ENCODE measurements around the gene SLC4A4.

Gene SLC4A4

DNA sequence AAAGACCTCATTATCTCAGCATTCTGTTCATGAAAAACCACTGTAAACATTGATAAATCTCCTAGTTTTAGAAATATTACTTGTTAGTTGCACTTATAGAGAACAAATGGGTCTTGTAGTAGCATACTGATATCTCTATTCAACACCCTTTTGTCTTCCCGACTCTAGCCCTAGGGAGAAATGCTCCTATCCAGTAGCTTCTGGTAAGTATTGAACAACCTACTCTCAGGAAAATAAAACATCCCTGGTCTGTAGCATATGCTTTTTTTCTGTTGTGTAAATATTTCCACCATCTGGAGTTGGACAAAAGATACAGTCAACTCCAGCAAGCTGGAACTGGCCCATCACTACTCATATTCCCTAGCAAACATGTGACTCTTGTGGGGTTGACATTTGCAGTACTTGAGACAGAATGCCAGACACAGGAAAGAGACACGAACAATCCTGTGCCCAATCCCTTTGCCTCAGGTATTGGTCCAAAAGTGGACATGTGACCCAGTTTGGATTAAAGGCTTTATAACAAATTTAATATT, 256.8 kb downstream of the SLC4A4 start:
- Mint-ChIP-seq H3K27ac (no peak overlapping the region), H3K36me3 (no peaks in the 10 kb centered on the region), H3K4me1 (no peaks in the 10 kb centered on the region), H3K4me3 (no peak overlapping the region), H3K9me3 (no peaks in the 10 kb centered on the region)
- no peak for ATAC-seq
- no peak for DNase-seq (ENCODE audit: low spot score in 2 of 2)

DNA sequence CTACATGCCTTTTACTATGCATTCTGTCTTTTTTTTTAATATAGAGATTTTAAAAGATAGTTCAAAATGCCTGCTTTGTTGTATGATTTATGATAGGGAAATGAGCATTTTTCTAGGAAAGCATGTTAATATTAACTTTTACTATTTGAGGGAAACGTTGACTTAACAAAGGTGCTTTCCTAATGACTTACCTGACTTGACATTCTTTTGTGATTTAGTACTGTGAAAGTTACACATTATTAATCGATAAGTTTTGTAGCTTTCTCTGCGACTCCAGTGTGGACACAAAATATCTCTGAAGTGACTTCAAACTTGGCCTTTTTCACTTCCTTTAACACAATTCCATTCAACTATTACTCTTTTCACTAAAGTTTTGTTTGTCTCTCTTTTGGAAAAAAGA, 260.8 kb downstream of the SLC4A4 start:
- Mint-ChIP-seq H3K9me3 (no peaks in the 10 kb centered on the region), H3K4me3 (no peak overlapping the region), H3K36me3 (no peaks in the 10 kb centered on the region), H3K4me1 (no peaks in the 10 kb centered on the region), H3K27ac (no peak overlapping the region)
- no peak for DNase-seq (ENCODE audit: low spot score in 2 of 2)
- ATAC-seq, result no peak

GRCh38 chr4:71602289-71602900, 263.6 kb downstream of the SLC4A4 start:
- Mint-ChIP-seq H3K4me1 (no peaks in the 10 kb centered on the region), H3K4me3 (no peak overlapping the region), H3K9me3 (peaks cover 1% of the 10 kb centered on the region), H3K27ac (no peak overlapping the region), H3K36me3 (no peaks in the 10 kb centered on the region)
- DNase-seq (ENCODE audit: low spot score in 2 of 2) (no peak), ATAC-seq (no peak)

- Mint-ChIP-seq H3K27ac (no peak overlapping the region), H3K9me3 (peaks cover 4% of the 10 kb centered on the region), H3K4me1 (no peaks in the 10 kb centered on the region), H3K4me3 (no peak overlapping the region), H3K36me3 (no peaks in the 10 kb centered on the region)
- DNase-seq (ENCODE audit: low spot score in 2 of 2) (no peak), ATAC-seq (no peak)
Measured at GRCh38 chr4:71604785-71605184, 266.0 kb downstream of the SLC4A4 start.

DNA sequence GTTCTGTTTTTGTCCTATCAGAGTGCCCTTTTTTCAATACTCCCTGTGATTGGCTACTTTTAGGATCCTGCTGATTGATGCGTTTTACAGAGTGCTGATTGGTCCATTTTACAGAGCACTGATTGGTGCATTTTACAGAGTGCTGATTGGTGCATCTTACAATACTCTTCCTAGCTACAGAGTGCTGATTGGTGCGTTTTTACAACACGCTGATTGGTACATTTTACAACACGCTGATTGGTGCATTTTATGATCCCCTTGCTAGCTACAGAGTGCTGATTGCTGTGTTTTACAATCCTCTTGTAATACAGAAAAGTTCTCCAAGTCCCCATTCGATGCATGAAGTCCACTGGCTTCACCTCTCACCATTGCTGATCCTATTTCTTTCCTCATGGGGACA, 268.3 kb downstream of the SLC4A4 start:
- DNase-seq (ENCODE audit: low spot score in 2 of 2), result no peak
- Mint-ChIP-seq H3K4me3 (no peak overlapping the region), H3K27ac (no peak overlapping the region), H3K36me3 (no peaks in the 10 kb centered on the region), H3K4me1 (no peaks in the 10 kb centered on the region), H3K9me3 (peaks cover 4% of the 10 kb centered on the region)
- no peak for ATAC-seq

DNA sequence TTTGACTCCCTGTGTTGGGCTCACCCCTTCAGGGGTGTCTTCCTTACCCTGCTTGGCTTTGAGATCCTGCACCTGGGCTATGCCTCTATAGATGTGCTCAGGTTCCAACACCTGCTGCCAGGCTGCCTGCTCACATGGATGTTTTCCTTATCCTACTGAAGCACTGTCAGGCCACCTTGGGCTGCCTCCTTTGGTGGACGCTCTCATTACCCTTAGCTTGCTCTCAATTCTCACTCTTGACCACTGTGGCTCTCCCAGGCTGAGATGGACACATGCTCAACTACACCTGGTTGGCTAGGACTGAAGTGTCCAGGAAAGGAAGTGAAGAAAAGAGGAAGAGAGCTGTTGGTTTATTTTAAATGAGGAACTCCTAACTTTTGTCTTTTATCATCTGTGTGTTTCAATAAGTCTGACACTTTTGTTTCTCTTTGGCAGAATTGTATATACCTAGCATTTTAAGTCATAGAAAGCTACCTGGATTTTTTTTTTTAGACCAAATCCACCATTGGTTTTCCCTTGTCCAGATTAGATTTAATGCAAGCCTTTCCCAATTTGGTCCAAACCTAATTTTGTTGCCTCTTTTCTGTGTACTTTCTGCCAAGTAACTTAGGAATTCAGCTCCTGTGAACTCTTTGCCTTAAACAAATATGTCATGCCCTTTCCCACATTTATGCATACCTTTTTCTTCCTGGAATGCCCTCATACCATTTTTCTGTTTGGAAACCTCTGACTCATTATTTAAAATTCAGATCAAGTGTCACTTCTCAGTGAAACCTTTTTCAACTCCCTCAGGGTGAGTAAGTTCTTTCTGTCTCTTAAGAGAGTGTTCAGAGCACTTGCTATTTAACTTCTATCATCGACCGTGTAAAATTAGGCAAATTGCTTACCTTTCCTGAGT, 269.2 kb downstream of the SLC4A4 start:
- no peak overlapping the region for H3K4me3 Mint-ChIP-seq
- peaks cover 4% of the 10 kb centered on the region for H3K9me3 Mint-ChIP-seq
- no peaks in the 10 kb centered on the region for H3K4me1 Mint-ChIP-seq
- DNase-seq (ENCODE audit: low spot score in 2 of 2) (no peak), ATAC-seq (no peak)
- H3K36me3 Mint-ChIP-seq, result no peaks in the 10 kb centered on the region
- H3K27ac Mint-ChIP-seq, result no peak overlapping the region

DNA sequence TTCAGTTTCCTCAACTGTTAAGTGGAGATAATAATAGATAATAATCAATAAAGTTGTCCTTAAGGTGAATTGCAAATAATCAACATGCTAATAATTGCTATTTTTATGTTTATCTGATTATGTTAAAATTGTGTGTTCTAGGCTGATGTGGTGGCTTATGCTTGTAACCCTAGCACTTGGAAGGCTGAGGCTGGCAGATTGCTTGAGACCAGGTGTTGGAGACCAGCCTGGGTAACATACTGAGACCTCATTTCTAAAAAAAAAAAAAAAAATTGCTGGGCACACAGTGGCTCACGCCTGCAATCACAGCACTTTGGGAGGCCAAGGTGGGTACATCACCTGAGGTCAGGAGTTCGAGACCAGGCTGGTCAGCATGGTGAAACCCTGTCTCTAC, 269.9 kb downstream of the SLC4A4 start:
- Mint-ChIP-seq H3K9me3 (peaks cover 4% of the 10 kb centered on the region), H3K36me3 (no peaks in the 10 kb centered on the region), H3K27ac (no peak overlapping the region), H3K4me1 (no peaks in the 10 kb centered on the region), H3K4me3 (no peak overlapping the region)
- DNase-seq (ENCODE audit: low spot score in 2 of 2), result no peak
- no peak for ATAC-seq

DNA sequence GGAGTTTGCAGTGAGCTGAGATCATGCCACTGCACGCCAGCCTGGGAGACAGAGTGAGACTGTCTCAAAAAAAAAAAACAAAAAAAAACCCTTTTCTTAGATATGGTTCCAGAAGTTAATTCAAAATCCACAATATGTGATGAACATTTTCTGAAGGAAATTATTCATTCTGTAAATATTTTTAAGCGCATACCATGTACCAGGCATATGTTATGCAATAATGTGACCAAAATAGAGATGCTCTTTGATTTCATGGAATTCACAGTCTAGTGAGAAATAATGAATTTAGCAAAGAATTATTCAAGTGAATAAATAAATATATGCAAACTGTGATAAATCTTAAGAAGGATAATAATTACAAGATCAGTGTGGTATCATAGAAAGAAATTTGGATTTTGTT, 270.3 kb downstream of the SLC4A4 start:
- Mint-ChIP-seq H3K36me3 (no peaks in the 10 kb centered on the region), H3K4me1 (no peaks in the 10 kb centered on the region), H3K9me3 (peaks cover 4% of the 10 kb centered on the region), H3K4me3 (no peak overlapping the region), H3K27ac (no peak overlapping the region)
- no peak for DNase-seq (ENCODE audit: low spot score in 2 of 2)
- ATAC-seq, result no peak

DNA sequence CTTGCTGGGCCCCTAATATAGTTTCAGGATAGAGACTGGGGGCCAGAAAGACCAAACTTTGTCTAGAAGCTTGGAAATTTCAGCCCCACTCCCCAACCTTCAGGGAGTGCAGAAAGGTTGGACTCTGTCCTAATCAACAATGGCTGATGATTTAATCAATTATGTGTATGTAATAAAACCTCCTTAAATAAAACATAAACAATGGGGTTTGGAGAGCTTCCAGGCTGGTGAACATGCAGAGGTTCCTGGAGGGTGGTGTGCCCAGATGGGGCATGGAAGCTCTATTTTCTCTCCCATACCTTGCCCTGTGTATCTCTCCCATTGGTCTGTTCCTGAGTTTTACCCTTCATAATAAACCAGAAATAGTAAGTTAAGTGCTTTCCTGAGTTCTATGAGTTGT, 270.8 kb downstream of the SLC4A4 start:
- no peaks in the 10 kb centered on the region for H3K4me1 Mint-ChIP-seq
- no peaks in the 10 kb centered on the region for H3K36me3 Mint-ChIP-seq
- DNase-seq (ENCODE audit: low spot score in 2 of 2) (no peak), ATAC-seq (no peak)
- no peak overlapping the region for H3K4me3 Mint-ChIP-seq
- H3K27ac Mint-ChIP-seq, result no peak overlapping the region
- peaks cover 4% of the 10 kb centered on the region for H3K9me3 Mint-ChIP-seq

DNA sequence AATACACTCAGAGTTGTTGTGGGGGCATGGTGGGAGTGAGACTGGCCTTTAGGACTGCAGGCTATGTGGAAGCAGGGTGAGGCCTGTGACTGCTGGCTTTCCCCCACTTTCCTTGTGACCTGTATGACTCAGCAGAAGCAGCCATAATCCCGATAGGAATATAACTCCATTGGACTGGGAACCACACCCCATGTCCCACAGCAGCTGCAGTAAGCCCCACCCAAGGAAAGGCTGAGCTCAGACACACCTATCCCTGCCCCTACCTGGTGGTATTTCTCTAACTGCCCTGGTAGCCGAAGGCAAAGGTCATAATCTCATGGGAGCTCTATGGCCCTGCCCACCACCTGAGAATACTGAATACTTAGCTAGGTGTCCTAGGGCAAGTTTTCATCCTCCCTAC, 275.8 kb downstream of the SLC4A4 start:
- H3K4me3 Mint-ChIP-seq, result no peak overlapping the region
- H3K36me3 Mint-ChIP-seq, result no peaks in the 10 kb centered on the region
- H3K27ac Mint-ChIP-seq, result no peak overlapping the region
- ATAC-seq, result no peak
- DNase-seq (ENCODE audit: low spot score in 2 of 2), result no peak
- peaks cover 3% of the 10 kb centered on the region for H3K9me3 Mint-ChIP-seq
- H3K4me1 Mint-ChIP-seq, result no peaks in the 10 kb centered on the region

GRCh38 chr4:71616168-71616811, 277.5 kb downstream of the SLC4A4 start:
- Mint-ChIP-seq H3K9me3 (peaks cover 3% of the 10 kb centered on the region), H3K4me1 (no peaks in the 10 kb centered on the region), H3K27ac (no peak overlapping the region), H3K4me3 (no peak overlapping the region), H3K36me3 (no peaks in the 10 kb centered on the region)
- DNase-seq (ENCODE audit: low spot score in 2 of 2), result no peak
- ATAC-seq, result no peak
